ENCODE results near the gene MPPED2.

- TF ChIP-seq NR3C1 (CRISPR knock-in tag; conservative IDR thresholded peaks at IDR 0.05; ENCODE audit: low read depth) (no peak), JAZF1 (CRISPR knock-in tag; IDR thresholded peaks at IDR 0.05) (no peak), CBFB (CRISPR knock-in tag; IDR thresholded peaks at IDR 0.05; ENCODE audit: low read depth) (no peak), FOXK1 (CRISPR knock-in tag; IDR thresholded peaks at IDR 0.05) (no peak), HMGXB4 (CRISPR knock-in tag; IDR thresholded peaks at IDR 0.05) (no peak), NR1H2 (CRISPR knock-in tag; IDR thresholded peaks at IDR 0.05) (no peak), KAT7 (CRISPR knock-in tag; IDR thresholded peaks at IDR 0.05; ENCODE audit: borderline replicate concordance) (no peak)
- TF ChIP-seq, protein P1, sequence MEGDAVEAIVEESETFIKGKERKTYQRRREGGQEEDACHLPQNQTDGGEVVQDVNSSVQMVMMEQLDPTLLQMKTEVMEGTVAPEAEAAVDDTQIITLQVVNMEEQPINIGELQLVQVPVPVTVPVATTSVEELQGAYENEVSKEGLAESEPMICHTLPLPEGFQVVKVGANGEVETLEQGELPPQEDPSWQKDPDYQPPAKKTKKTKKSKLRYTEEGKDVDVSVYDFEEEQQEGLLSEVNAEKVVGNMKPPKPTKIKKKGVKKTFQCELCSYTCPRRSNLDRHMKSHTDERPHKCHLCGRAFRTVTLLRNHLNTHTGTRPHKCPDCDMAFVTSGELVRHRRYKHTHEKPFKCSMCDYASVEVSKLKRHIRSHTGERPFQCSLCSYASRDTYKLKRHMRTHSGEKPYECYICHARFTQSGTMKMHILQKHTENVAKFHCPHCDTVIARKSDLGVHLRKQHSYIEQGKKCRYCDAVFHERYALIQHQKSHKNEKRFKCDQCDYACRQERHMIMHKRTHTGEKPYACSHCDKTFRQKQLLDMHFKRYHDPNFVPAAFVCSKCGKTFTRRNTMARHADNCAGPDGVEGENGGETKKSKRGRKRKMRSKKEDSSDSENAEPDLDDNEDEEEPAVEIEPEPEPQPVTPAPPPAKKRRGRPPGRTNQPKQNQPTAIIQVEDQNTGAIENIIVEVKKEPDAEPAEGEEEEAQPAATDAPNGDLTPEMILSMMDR (IDR thresholded peaks at IDR 0.05): no peak
- TF ChIP-seq, protein P2, sequence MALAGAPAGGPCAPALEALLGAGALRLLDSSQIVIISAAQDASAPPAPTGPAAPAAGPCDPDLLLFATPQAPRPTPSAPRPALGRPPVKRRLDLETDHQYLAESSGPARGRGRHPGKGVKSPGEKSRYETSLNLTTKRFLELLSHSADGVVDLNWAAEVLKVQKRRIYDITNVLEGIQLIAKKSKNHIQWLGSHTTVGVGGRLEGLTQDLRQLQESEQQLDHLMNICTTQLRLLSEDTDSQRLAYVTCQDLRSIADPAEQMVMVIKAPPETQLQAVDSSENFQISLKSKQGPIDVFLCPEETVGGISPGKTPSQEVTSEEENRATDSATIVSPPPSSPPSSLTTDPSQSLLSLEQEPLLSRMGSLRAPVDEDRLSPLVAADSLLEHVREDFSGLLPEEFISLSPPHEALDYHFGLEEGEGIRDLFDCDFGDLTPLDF (CRISPR knock-in tag; IDR thresholded peaks at IDR 0.05): no peak
Observed at GRCh38 chr11:30579415-30580175, 6.6 kb downstream of the MPPED2 start.
